GM19468 (cell line): ENCODE data around the gene ACAP2.
"Not testable (repeated sequence)": the region's sequence is repeated elsewhere in the genome, so short reads cannot be mapped to it uniquely, and the experiment has no call there.

Source experiments
- ATAC-seq: cut with Tn5 transposase; IDR thresholded peaks from one replicate; pipeline ENCODE4 v1.9.1; 2021; ENCODE audit warnings: mild to moderate bottlenecking, moderate library complexity, moderate number of reproducible peaks; ENCODE audit not compliant: unreplicated experiment; ENCODE audit errors: extremely low read depth

Gene ACAP2

GRCh38 chr3:195250473-195251251, 192.2 kb downstream of the ACAP2 start:
- no peak for ATAC-seq

DNA sequence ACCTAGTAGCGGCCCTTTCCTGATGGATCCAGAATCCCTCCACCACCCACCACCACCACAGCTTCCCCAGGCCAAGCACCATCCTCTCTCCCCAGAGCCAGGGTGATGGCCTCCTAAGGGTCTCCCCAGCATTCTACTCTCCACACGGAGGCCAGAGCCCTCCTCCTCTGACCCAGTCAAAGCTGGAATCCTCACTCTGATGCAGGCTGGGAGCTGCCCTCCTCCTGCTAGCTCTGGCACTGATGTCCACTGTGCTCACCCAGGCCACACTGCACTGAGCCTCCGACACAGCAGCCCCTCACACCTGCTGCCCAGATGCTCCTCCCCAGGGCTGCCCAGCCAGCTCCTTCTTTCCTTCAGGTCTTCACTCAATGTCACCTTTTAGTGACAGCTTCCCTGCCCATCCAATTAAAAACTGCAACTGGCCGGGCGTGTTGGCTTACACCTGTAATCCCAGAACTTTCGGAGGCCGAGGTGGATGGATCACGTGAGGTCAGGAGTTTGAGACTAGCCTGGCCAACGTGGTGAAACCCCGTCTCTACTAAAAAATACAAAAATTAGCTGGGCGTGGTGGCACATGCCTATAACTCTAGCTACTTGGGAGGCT, 192.9 kb downstream of the ACAP2 start:
- no peak for ATAC-seq

GRCh38 chr3:195249057-195249770, 193.6 kb downstream of the ACAP2 start:
- ATAC-seq, result no peak

DNA sequence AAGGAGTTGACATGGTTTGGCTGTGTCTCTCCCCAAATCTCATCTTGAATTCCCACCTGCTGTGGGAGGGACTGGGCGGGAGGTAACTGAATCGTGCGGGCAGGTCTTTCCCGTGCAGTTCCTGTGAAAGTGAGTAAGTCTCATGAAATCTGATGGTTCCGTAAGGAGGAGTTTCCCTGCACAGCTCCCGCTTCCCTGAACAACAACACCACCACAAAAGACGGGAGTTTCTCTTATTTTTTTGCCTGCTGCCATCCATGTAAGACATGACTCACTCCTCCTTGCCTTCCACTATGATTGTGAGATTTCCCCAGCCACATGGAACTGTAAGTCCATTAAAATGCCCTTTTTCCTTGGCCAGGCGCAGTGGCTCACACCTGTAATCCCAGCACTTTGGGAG, 194.5 kb downstream of the ACAP2 start:
- no peak for ATAC-seq

DNA sequence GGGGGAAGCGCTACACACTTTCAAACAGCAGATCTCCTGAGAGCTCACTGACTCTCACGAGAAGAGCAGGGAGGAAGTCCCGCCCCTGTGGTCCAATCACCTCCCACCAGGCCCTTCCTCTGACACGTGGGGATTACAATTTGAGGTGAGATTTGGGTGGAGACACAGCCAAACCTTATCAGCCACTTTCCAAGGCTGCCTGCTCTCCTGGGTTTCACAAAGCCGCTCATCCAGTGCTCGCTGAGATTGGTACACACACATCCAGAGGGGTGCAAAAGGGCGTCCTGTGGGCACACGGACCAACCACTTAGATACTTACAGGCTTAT, 195.0 kb downstream of the ACAP2 start:
- ATAC-seq, result no peak

DNA sequence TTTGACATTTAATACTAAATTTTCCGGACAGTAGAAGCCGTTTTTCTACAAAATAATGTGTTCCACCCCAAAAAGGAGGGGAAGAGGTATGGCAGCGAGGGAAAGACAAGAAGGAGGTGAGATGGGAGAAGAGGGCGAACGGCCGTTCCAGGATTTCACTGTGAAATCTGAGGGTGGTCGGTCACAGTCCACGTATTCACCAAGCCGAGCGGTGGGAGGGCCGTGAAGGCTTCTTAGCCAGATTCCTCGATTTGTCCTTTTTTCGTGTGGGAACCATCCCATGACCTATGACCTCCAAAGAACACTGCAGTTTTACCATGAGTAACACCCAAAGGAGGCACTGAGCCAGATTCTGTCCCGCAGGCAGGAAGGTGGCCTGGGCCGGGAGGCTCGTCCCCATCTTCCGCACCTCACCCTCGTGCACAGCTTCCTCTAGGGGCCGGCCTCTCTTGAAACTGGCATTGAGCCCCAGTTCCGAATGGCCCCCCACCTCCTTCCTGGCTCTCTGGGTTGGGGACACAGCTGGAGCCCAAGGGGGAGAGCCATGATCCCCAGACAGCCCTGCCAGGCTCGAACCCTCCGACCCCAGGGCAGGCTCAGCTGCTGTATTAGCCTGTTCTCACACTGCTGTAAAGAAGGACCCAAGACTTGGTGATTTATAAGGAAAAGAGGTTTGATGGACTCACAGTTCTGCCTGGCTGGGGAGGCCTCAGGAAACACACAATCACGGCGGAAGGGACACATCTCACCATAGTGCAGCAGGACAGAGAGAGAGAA, 195.5 kb downstream of the ACAP2 start:
- no peak for ATAC-seq

DNA sequence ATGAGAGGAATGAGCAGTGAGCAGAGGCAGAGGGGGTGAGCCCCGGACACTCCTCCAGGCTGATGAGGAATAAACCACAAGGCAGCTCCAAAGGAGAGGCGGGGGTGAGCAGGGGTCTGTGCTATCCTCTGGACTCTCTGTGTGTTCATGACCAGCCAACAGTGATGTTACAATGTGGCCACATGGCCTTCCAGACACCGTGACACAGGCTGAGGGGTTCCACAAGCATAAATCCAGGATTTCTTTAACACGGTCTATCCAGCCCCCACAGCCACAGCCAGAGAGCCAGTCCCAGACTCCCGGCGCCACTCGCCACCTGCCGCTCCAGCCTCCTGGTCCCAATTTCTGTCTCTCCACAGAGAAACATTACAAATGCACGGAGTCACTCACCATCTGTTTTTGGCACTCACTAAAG, 196.2 kb downstream of the ACAP2 start:
- no peak for ATAC-seq

DNA sequence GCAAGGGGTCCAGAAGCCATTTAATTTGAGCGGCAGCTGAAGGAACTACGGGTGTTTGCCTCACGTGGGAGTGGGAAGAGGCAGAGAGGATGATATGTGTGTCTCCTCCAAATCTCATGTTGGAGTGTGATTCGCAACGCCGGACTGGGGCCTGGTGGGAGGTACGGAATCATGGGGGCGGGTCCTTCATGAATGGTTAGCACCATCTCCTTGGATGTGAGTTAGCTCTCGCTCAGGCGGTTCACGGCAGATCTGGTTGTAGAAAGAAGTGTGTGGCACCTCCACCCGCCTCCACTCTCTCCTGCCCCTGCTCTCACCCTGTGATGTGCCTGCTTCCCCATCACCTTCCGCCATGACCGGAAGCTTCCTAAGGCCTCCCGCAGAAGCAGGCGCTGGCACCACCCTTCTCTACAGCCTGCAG, 197.3 kb downstream of the ACAP2 start:
- no peak for ATAC-seq

- ATAC-seq, result no peak
Measured at GRCh38 chr3:195241592-195242355, 201.0 kb downstream of the ACAP2 start.

DNA sequence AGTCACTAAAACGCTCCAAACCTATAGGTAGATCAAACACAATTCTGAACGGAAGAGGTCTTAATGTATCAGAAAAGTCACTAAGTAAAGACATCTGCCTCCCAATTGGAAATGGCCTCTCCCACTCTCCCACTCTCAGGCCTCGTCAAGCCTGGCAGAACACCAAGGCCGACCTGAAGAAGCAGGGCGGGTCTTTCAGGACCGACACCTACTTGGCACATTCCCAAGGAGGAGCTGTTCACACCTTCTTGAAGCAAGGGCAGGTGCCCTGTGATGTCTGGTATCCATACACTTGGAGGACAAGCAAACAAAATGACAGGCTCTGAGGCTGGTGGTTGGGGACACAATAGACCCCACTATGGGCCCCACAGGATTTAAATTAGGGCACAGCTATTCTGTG, 201.9 kb downstream of the ACAP2 start:
- no peak for ATAC-seq

- no peak for ATAC-seq
Measured at GRCh38 chr3:195240171-195240701, 202.6 kb downstream of the ACAP2 start.

DNA sequence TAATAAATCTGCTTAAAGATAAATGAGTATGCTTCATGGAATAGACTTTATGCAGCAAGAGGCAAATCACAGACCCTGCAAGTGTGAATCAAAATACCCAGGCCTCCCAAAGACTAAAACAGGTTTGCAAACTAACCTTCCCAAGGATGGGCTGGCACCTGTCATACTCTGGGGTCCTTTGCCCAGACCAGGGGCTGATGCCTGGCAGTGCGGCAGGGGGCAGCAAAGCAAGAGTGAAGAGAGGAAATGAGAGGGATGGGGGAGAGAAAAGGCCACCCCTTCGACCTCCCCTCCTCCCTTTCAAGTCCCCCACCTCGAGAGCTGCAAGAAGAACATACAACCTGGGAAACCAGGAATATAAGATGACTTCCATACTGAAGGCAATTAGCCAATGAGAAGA, 203.7 kb downstream of the ACAP2 start:
- no peak for ATAC-seq

- no peak for ATAC-seq
Measured at GRCh38 chr3:195238586-195239118, 204.2 kb downstream of the ACAP2 start.

DNA sequence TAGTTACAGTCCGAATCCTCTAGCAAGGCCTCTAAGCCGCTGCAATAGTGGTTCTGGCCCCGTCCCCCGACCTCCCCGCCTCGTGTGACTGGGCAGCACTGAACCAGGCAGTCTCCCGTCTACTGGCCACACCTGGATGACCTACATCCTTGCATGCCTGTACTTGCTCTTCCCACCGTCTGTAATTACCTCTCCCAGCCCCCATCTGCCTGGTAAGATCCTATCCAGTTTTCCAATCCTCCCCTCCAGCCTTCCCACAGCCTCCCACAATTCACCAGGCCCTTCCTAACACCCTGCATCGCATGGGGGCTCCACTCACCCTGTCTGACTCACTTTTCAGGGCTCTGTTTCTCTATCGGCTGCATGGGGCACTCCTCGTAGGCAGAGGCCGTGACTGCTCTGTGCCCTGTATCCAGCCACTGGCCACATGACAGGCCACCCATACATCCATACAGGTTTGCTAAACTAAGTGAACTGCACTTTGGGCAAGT, 204.7 kb downstream of the ACAP2 start:
- no peak for ATAC-seq

- ATAC-seq, result no peak
Measured at GRCh38 chr3:195236801-195237570, 205.8 kb downstream of the ACAP2 start.

DNA sequence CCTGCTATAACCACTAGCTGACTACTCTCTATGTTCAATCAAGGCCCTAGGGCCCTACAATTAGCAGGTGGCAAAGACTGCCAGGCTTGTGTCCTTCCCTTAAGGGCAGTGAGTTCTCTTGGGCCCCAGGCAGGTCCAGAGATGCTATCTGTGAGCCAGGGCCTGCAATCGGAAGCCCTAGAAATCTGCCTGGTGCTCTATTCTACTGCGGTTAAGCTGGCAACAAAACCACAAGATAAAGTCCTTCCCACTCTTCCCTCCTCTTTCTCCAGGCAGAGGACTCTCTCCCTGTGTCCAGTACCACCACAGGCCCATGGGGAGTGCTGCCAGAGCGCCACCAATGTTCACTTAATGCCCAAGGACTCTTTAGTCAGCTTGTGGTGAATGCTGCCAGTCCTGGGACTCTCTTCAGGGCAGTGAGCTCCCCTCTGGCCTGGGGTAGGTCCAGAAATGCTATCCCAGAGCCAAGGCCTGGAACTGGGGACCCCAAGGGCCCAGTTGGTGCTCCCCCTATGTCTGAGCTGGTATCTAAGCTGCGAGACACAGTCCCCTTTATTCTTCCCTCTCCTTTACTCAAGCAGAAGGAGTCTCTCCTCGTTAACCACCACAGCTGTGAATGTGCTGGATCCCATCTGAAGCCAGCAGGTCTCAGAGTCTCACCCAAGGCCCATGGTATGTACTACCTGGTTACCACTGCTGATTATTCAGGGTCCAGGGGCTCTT, 206.6 kb downstream of the ACAP2 start:
- no peak for ATAC-seq

DNA sequence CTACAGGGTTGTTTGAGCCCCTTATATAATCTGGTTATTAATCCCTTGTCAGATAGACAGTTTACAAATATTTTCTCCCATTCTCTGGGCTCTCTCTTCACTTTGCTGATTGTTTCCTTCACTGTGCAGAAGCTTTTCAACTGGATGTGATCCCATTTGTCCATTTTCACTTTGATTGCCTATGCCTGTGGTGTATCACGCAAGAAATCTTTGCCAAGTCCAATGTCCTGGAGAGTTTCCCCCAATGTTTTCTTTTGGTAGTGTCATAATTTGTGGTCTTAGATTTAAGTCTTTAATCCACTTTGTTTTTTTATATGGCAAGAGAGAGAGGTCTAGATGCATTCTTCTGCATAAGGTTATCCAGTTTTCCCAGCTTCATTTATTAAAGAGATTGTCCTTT, 212.6 kb downstream of the ACAP2 start:
- no peak for ATAC-seq

DNA sequence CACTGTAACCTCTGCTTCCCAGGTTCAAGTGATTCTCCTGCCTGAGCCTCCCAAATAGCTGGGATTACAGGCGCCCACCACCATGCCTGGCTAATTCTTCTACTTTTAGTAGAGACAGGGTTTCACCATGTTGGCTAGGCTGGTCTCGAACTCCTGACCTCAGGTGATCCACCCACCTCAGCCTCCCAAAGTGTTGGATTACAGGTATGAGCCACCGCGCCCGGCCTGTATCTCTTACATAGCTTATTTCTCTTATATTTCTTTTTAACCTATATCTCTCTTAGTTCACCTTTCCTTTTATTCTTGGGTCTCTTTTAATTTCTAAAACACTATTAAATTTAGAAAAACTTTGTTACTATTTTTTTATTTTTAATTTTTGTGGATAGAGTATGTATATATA, 213.9 kb downstream of the ACAP2 start:
- not testable (repeated sequence) for ATAC-seq
